Measurements from ENCODE around the gene SSH3.

Gene SSH3

GRCh38 chr11:67280341-67280787 lies 23.0 kb upstream of the SSH3 start:
- DNase-seq (ENCODE audit: low read depth, low spot score) = no peak

GRCh38 chr11:67280788-67281551 lies 22.4 kb upstream of the SSH3 start:
- no peak for DNase-seq (ENCODE audit: low read depth, low spot score)

- DNase-seq (ENCODE audit: low read depth, low spot score) = no peak
These were observed 21.7 kb upstream of the SSH3 start for GRCh38 chr11:67281552-67282150.

GRCh38 chr11:67282155-67282875 lies 21.0 kb upstream of the SSH3 start:
- DNase-seq (ENCODE audit: low read depth, low spot score) = no peak

- DNase-seq (ENCODE audit: low read depth, low spot score) = no peak
These were observed 20.4 kb upstream of the SSH3 start for GRCh38 chr11:67282876-67283371.

- no peak for DNase-seq (ENCODE audit: low read depth, low spot score)
These were observed 19.8 kb upstream of the SSH3 start for GRCh38 chr11:67283481-67283963.

GRCh38 chr11:67284811-67285540 lies 18.4 kb upstream of the SSH3 start:
- no peak for DNase-seq (ENCODE audit: low read depth, low spot score)

- no peak for DNase-seq (ENCODE audit: low read depth, low spot score)
These were observed 17.5 kb upstream of the SSH3 start for GRCh38 chr11:67285541-67286498.

- no peak for DNase-seq (ENCODE audit: low read depth, low spot score)
These were observed 16.6 kb upstream of the SSH3 start for GRCh38 chr11:67286621-67287333.

- no peak for DNase-seq (ENCODE audit: low read depth, low spot score)
These were observed 15.8 kb upstream of the SSH3 start for GRCh38 chr11:67287355-67288197.

- no peak for DNase-seq (ENCODE audit: low read depth, low spot score)
These were observed 15.2 kb upstream of the SSH3 start for GRCh38 chr11:67288198-67288451.

- peak; percentile 58 for DNase-seq (ENCODE audit: low read depth, low spot score)
These were observed 14.7 kb upstream of the SSH3 start for GRCh38 chr11:67288452-67289225.

- DNase-seq (ENCODE audit: low read depth, low spot score) = no peak
These were observed 14.1 kb upstream of the SSH3 start, which contains the start of gene ANKRD13D for GRCh38 chr11:67289226-67289650. TSS of gene ANKRD13D (plus strand) at chr11:67289303. CDS start at chr11:67289461, 158 bp downstream.

- DNase-seq (ENCODE audit: low read depth, low spot score) = no peak
These were observed 13.5 kb upstream of the SSH3 start for GRCh38 chr11:67289651-67290479.

- no peak for DNase-seq (ENCODE audit: low read depth, low spot score)
These were observed 12.5 kb upstream of the SSH3 start for GRCh38 chr11:67290801-67291200.

GRCh38 chr11:67291481-67292381 lies 11.6 kb upstream of the SSH3 start:
- no peak for DNase-seq (ENCODE audit: low read depth, low spot score)
